Suprapubic skin (tissue), 3 donors: ENCODE results near the gene UCN3.

Source experiments
- POLR2AphosphoS5 ChIP-seq, 3 donors: sonication (generic); formaldehyde crosslinking; IDR thresholded peaks; one replicate each; pipeline ENCODE4 v1.6.1; 2017; ENCODE audit warnings: antibody characterized with exemption in 3 of 3
- TF ChIP-seq, protein P1 (sequence below), 2 donors: fragments of 200-600 bp in 1 of 2; fragments of 450-650 bp in 1 of 2; sonication (generic) in 1 of 2; IDR thresholded peaks; one replicate each; pipeline ENCODE4 v1.5.1; 2016 to 2019; ENCODE audit warnings: antibody characterized with exemption in 2 of 2, mild to moderate bottlenecking in 1 of 2, moderate library complexity in 1 of 2

DNA sequence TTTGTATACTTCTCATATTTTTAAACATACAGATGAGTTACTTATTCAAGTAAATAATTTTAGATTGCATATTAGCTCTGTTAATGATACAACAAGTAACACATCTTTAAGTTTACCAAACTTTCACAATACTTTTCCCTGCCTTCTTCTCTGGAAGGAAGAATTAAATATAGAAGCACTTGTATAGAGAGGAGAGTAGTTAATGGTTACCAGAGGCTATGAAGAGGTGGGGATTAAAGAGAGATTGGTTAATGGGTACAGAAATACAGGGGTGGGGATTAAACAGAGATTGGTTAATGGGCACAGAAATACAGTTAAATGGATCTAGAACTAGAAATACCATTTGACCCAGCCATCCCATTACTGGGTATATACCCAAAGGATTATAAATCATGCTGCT lies 20.0 kb upstream of the UCN3 start:
- TF ChIP-seq, protein P1, sequence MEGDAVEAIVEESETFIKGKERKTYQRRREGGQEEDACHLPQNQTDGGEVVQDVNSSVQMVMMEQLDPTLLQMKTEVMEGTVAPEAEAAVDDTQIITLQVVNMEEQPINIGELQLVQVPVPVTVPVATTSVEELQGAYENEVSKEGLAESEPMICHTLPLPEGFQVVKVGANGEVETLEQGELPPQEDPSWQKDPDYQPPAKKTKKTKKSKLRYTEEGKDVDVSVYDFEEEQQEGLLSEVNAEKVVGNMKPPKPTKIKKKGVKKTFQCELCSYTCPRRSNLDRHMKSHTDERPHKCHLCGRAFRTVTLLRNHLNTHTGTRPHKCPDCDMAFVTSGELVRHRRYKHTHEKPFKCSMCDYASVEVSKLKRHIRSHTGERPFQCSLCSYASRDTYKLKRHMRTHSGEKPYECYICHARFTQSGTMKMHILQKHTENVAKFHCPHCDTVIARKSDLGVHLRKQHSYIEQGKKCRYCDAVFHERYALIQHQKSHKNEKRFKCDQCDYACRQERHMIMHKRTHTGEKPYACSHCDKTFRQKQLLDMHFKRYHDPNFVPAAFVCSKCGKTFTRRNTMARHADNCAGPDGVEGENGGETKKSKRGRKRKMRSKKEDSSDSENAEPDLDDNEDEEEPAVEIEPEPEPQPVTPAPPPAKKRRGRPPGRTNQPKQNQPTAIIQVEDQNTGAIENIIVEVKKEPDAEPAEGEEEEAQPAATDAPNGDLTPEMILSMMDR (IDR thresholded peaks at IDR 0.05), result no peak
- TF ChIP-seq POLR2AphosphoS5 (IDR thresholded peaks at IDR 0.05), result no peak
